Esophagus muscularis mucosa (tissue), 4 donors: ENCODE data around the gene SLC26A4. TPM values are rescaled to one million over a fixed set of nuclear protein-coding genes. Genes with fewer than 3 reads are reported as not detected.

ENCODE experiments used
- DNase-seq: peaks from one replicate; pipeline ENCODE4 v3.0.0-alpha.2; 2017; ENCODE audit errors: extremely low spot score
- H3K27ac ChIP-seq, 4 donors: fragments of 200-600 bp; sonication (generic); replicated peaks in 1 of 4; 1 replicate in 3 of 4; 2 replicates in 1 of 4; pipeline ENCODE4 v1.5.1; 2016 to 2019; ENCODE audit warnings: mild to moderate bottlenecking in 1 of 4
- H3K27me3 ChIP-seq, 4 donors: fragments of 200-600 bp; sonication (generic); one replicate each; pipeline versions ENCODE4 v1.5.1 to v1.6.0; 2016 to 2019
- H3K36me3 ChIP-seq, 4 donors: fragments of 200-600 bp; sonication (generic); one replicate each; pipeline ENCODE4 v1.5.1; 2016 to 2019
- H3K4me1 ChIP-seq, 4 donors: fragments of 200-600 bp; sonication (generic); one replicate each; pipeline ENCODE4 v1.5.1; 2016 to 2019
- H3K4me3 ChIP-seq, 4 donors: fragments of 200-600 bp; sonication (generic); 1 replicate in 2 of 4; 2 replicates in 2 of 4; pipeline ENCODE4 v1.5.1; 2016 to 2019; ENCODE audit warnings: mild to moderate bottlenecking in 4 of 4, moderate library complexity in 1 of 4
- H3K9me3 ChIP-seq, 4 donors: fragments of 200-600 bp; sonication (generic); 1 replicate in 3 of 4; 2 replicates in 1 of 4; pipeline ENCODE4 v1.5.1; 2016 to 2019
- EP300 ChIP-seq: sonication (generic); formaldehyde crosslinking; IDR thresholded peaks from one replicate; pipeline ENCODE4 v1.6.1; 2017; ENCODE audit warnings: antibody characterized with exemption
- POLR2A ChIP-seq: fragments of 450-650 bp; IDR thresholded peaks from one replicate; pipeline ENCODE4 v1.6.1; 2017; ENCODE audit warnings: antibody characterized with exemption, moderate library complexity, mild to moderate bottlenecking, low read depth
- POLR2AphosphoS5 ChIP-seq, 2 donors: sonication (generic); formaldehyde crosslinking; IDR thresholded peaks; one replicate each; pipeline ENCODE4 v1.6.1; 2017; ENCODE audit warnings: antibody characterized with exemption in 2 of 2
- WGBS: methylation state at CpG from one replicate; pipeline ENCODE4 v1.1.5; 2018; 5-methylcytosine and 5-hydroxymethylcytosine counted together
- intact Hi-C: fragments of 100-400 bp; cut with DNase I; formaldehyde crosslinking; loops from one replicate; pipeline ENCODE4 v1.15.1; 2023
- total RNA-seq, 4 donors: library from RNA; depleted of rRNA; stranded (reverse); fragments of >200 nt; gene quantifications; one replicate each; pipeline versions ENCODE4 v1.1.0 to v1.2.1, GENCODE V29; 2016
- TF ChIP-seq, protein P1 (sequence below), 3 experiments: fragments of 200-600 bp in 2 of 3; fragments of 450-650 bp in 1 of 3; sonication (generic) in 2 of 3; IDR thresholded peaks; one replicate each; pipeline ENCODE4 v1.5.1; 2017 to 2019; ENCODE audit warnings: antibody characterized with exemption in 3 of 3, mild to moderate bottlenecking in 2 of 3, moderate library complexity in 1 of 3

SLC26A4 gene
- total RNA-seq, 4 donors from 2014 or later, result 0.17 to 1.2 (median 0.46) TPM

DNA sequence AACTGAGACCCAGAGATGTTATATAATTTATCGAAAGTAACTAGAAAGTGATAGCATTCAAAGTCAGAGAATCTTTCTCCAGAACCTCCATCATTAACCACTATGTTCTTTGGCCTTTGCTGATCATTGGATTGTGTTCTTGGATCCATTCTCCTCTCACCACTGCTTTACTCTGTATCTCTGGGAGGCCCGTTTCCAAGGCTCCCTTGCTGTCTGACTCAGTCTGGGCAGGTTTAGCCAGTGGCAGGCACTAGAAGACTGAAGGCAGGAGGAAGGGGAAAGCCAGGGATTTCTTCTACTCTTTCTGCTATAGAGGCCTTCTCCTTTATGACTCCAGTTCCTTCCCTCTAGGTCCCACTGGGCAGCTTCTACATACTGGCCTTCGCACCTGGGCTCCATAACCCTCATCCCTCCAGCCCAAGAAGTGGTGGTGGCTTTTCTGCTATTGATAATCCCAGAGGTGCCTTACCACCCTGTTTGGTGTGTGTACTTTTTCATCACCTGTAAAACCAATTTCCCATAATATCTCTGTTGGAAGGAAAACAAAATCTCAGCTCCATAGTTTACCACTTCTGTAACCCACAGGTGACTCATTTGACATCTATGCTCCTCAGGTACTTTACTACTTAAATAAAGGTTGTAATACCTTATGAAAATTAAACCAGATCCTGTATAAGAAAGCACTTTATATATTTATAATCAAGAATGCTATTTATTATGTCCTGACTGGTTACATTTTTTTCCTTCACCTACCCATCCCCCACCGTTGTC lies 44.5 kb upstream of the SLC26A4 start:
- Histone ChIP-seq H3K36me3 (peaks cover 18 to 79% (median 42%) of the 10 kb centered on the region in 4 donors), H3K4me1 (peaks cover 0 to 4% (median 0%) of the 10 kb centered on the region in 4 donors), H3K27ac (no peak overlapping the region), H3K27me3 (no peaks in the 10 kb centered on the region), H3K4me3 (no peak overlapping the region), H3K9me3 (no peaks in the 10 kb centered on the region)
- TF ChIP-seq POLR2AphosphoS5 (IDR thresholded peaks at IDR 0.05) (no peak), EP300 (no peak), POLR2A (no peak)
- TF ChIP-seq, protein P1, sequence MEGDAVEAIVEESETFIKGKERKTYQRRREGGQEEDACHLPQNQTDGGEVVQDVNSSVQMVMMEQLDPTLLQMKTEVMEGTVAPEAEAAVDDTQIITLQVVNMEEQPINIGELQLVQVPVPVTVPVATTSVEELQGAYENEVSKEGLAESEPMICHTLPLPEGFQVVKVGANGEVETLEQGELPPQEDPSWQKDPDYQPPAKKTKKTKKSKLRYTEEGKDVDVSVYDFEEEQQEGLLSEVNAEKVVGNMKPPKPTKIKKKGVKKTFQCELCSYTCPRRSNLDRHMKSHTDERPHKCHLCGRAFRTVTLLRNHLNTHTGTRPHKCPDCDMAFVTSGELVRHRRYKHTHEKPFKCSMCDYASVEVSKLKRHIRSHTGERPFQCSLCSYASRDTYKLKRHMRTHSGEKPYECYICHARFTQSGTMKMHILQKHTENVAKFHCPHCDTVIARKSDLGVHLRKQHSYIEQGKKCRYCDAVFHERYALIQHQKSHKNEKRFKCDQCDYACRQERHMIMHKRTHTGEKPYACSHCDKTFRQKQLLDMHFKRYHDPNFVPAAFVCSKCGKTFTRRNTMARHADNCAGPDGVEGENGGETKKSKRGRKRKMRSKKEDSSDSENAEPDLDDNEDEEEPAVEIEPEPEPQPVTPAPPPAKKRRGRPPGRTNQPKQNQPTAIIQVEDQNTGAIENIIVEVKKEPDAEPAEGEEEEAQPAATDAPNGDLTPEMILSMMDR (IDR thresholded peaks at IDR 0.05), result no peak
- no peak for DNase-seq
- intact Hi-C loops, result no loop called here
- 90% methylated on average over 4 of the region's 4 CpGs for WGBS

DNA sequence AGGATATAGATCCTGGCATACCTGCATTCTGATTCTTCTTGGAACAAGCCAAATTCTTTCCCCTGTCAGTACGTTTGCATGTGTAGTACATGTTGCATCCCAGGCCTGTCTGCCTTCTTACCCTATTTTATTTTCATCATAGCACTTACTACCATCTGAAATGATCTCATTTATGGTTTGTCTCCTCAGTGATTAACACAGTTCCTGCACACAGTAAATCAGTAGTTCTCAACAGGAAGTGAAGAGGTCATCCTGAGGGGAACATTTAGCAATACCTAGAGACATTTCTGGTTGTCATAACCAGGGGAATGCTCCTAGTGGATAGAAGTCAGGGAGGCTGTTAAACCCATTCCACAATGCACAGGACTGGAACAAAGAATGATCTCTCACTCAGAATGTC lies 38.2 kb upstream of the SLC26A4 start:
- Histone ChIP-seq H3K9me3 (no peaks in the 10 kb centered on the region), H3K4me3 (no peak overlapping the region), H3K27ac (no peak overlapping the region), H3K36me3 (peaks cover 0 to 34% (median 19%) of the 10 kb centered on the region in 4 donors), H3K4me1 (peaks cover 0 to 8% (median 2%) of the 10 kb centered on the region in 4 donors), H3K27me3 (no peaks in the 10 kb centered on the region)
- intact Hi-C loops, result no loop called here
- TF ChIP-seq POLR2A (no peak), EP300 (no peak), POLR2AphosphoS5 (IDR thresholded peaks at IDR 0.05) (no peak)
- TF ChIP-seq, protein P1 (IDR thresholded peaks at IDR 0.05), result no peak
- WGBS, result 77% methylated on average over 1 of the region's 1 CpG
- DNase-seq, result no peak

DNA sequence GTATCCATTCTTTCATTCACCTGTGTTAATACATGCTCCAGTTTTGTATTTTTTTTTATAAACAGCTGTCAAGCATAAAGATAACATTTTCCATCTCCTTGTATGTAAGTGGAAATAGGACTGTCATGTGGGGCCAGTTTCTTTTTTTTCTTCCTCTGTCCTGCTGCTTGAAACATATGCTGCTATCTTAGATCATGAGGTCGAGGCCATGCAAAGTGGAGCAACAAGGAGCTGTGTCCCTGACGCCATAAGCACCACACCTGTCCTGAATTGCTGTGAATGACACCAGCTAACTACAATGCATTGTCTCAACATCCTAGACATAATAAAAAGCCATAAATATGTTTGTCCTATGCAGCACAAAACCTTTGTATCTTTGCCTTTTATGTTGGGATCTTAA lies 37.7 kb upstream of the SLC26A4 start:
- TF ChIP-seq, protein P1 (IDR thresholded peaks at IDR 0.05), result no peak
- TF ChIP-seq POLR2A (no peak), POLR2AphosphoS5 (IDR thresholded peaks at IDR 0.05) (no peak), EP300 (no peak)
- Histone ChIP-seq H3K4me1 (peaks cover 0 to 8% (median 2%) of the 10 kb centered on the region in 4 donors), H3K9me3 (no peaks in the 10 kb centered on the region), H3K4me3 (no peak overlapping the region), H3K27ac (no peak overlapping the region), H3K36me3 (peaks cover 0 to 30% (median 19%) of the 10 kb centered on the region in 4 donors), H3K27me3 (no peaks in the 10 kb centered on the region)
- no peak for DNase-seq
- intact Hi-C loops, result no loop called here
- 81% methylated on average over 2 of the region's 2 CpGs for WGBS

DNA sequence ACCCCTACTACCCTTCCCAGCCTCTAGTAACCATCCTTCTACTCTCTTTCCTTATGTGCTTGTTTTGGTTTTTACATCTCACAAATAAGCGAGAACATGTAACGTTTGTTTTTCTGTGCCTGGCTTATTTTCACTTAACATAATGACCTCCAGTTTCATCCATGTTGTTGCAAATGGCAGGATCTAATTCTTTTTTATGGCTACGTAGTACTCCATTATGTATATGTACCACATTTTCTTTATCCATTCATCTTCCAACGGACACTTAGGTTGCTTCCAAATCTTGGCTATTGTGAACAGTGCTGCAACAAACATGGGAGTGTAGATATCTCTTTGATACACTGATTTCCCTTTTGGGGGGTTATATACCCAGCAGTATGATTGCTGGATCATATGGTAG lies 33.6 kb upstream of the SLC26A4 start:
- DNase-seq, result no peak
- no peak overlapping the region for H3K27ac ChIP-seq
- peaks cover 0 to 17% (median 16%) of the 10 kb centered on the region in 4 donors for H3K36me3 ChIP-seq
- no peak for TF ChIP-seq POLR2A
- TF ChIP-seq, protein P1 (IDR thresholded peaks at IDR 0.05), result no peak
- no peak for TF ChIP-seq EP300
- no peak for TF ChIP-seq POLR2AphosphoS5 (IDR thresholded peaks at IDR 0.05)
- no peaks in the 10 kb centered on the region for H3K9me3 ChIP-seq
- H3K4me1 ChIP-seq, result peaks cover 0 to 8% (median 2%) of the 10 kb centered on the region in 4 donors
- intact Hi-C loops, result no loop called here
- 96% methylated on average over 4 of the region's 4 CpGs for WGBS
- no peak overlapping the region for H3K4me3 ChIP-seq
- no peaks in the 10 kb centered on the region for H3K27me3 ChIP-seq
